ENCODE results near the gene USP28.

Gene USP28

DNA sequence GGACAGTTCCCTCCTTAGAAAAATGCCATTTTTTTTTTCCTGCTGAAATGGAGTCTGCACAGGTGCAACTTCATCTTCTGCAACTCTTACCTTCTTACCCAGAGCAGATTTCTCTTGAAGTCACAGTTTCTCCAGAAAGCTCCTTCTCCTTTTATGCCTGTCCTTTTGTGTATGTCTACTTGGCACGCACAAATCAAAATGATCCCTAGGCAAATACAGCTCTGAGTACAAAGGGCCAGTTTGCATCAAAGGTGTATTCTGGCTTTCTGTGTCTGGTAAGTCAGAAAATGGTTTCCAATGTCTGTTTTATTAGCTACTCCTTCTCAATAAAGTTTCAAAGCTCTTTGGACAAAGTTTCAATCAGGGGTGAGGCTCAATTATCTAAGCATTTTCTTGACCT lies 93.2 kb downstream of the USP28 start:
- Histone ChIP-seq H3K4me1 (peaks cover 0 to 13% (median 7%) of the 10 kb centered on the region in 4 donors), H3K4me3 (no peak overlapping the region), H3K27ac (no peak overlapping the region), H3K27me3 (no peaks in the 10 kb centered on the region), H3K36me3 (no peaks in the 10 kb centered on the region), H3K9me3 (no peaks in the 10 kb centered on the region)
- DNase-seq = no peak
- intact Hi-C loops (cut with DNase I; ENCODE audit: low total_unique reads) = no loop called here
- TF ChIP-seq, protein P1, sequence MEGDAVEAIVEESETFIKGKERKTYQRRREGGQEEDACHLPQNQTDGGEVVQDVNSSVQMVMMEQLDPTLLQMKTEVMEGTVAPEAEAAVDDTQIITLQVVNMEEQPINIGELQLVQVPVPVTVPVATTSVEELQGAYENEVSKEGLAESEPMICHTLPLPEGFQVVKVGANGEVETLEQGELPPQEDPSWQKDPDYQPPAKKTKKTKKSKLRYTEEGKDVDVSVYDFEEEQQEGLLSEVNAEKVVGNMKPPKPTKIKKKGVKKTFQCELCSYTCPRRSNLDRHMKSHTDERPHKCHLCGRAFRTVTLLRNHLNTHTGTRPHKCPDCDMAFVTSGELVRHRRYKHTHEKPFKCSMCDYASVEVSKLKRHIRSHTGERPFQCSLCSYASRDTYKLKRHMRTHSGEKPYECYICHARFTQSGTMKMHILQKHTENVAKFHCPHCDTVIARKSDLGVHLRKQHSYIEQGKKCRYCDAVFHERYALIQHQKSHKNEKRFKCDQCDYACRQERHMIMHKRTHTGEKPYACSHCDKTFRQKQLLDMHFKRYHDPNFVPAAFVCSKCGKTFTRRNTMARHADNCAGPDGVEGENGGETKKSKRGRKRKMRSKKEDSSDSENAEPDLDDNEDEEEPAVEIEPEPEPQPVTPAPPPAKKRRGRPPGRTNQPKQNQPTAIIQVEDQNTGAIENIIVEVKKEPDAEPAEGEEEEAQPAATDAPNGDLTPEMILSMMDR (IDR thresholded peaks at IDR 0.05) = no peak

- no peak for DNase-seq
Observed at GRCh38 chr11:113781682-113782081, 93.7 kb downstream of the USP28 start.

GRCh38 chr11:113779496-113779895 lies 95.9 kb downstream of the USP28 start, which contains the start of gene CLDN25:
Gene CLDN25, plus strand, starts transcription at chr11:113779796. Its CDS starts 0 bp downstream, at chr11:113779796.
- H3K27ac ChIP-seq = peak within 1 kb of the TSS; percentile 66 to 67
- peak within 1 kb of the TSS in 1 of 2 donors; percentile 41 for H3K4me3 ChIP-seq
- H3K9me3 ChIP-seq = no peaks in the 10 kb centered on the region
- TF ChIP-seq, protein P1 (IDR thresholded peaks at IDR 0.05) = no peak
- no peaks in the 10 kb centered on the region for H3K27me3 ChIP-seq
- DNase-seq = no peak
- intact Hi-C loops (cut with DNase I; ENCODE audit: low total_unique reads) = loop anchor here (10.0 kb wide), 1 partner anchor 95 kb away; the partner anchor contains the start of gene USP28
- H3K4me1 ChIP-seq = peaks cover 0 to 13% (median 7%) of the 10 kb centered on the region in 4 donors
- H3K36me3 ChIP-seq = no peaks in the 10 kb centered on the region

More at GRCh38 chr11:113781682-113782081, 93.7 kb downstream of the USP28 start:
- Histone ChIP-seq H3K9me3 (no peaks in the 10 kb centered on the region), H3K36me3 (no peaks in the 10 kb centered on the region), H3K4me1 (peaks cover 0 to 13% (median 7%) of the 10 kb centered on the region in 4 donors), H3K4me3 (no peak overlapping the region), H3K27me3 (no peaks in the 10 kb centered on the region), H3K27ac (no peak overlapping the region)
- intact Hi-C loops (cut with DNase I; ENCODE audit: low total_unique reads) = no loop called here
- TF ChIP-seq, protein P1 (IDR thresholded peaks at IDR 0.05) = no peak

GRCh38 chr11:113778111-113778910 lies 97.1 kb downstream of the USP28 start:
- no peaks in the 10 kb centered on the region for H3K36me3 ChIP-seq
- H3K27ac ChIP-seq = peak overlapping the region; percentile 66 to 67
- H3K27me3 ChIP-seq = no peaks in the 10 kb centered on the region
- peaks cover 0 to 13% (median 7%) of the 10 kb centered on the region in 4 donors for H3K4me1 ChIP-seq
- intact Hi-C loops (cut with DNase I; ENCODE audit: low total_unique reads) = loop anchor here (10.0 kb wide), 1 partner anchor 96 kb away; the partner anchor contains the start of gene USP28
- H3K9me3 ChIP-seq = no peaks in the 10 kb centered on the region
- peak; percentile 39 to 73 for DNase-seq
- peak overlapping the region; percentile 28 to 41 for H3K4me3 ChIP-seq
- TF ChIP-seq, protein P1 (IDR thresholded peaks at IDR 0.05) = no peak

- TF ChIP-seq, protein P1 (IDR thresholded peaks at IDR 0.05) = no peak
- H3K4me3 ChIP-seq = peak overlapping the region; percentile 60 to 91
- peak overlapping the region; percentile 70 to 91 for H3K27ac ChIP-seq
- no peaks in the 10 kb centered on the region for H3K27me3 ChIP-seq
- peaks cover 0 to 6% (median 0%) of the 10 kb centered on the region in 3 donors for H3K36me3 ChIP-seq
- intact Hi-C loops (cut with DNase I; ENCODE audit: low total_unique reads) = loop anchor here (10.0 kb wide), 1 partner anchor 101 kb away; the partner anchor contains the start of gene USP28
- no peaks in the 10 kb centered on the region for H3K9me3 ChIP-seq
- DNase-seq = no peak
- H3K4me1 ChIP-seq = peaks cover 0 to 28% (median 15%) of the 10 kb centered on the region in 4 donors
Observed at GRCh38 chr11:113774174-113774503, 101.2 kb downstream of the USP28 start.
